ENCODE data around the gene CREBL2. TPM values are rescaled to one million over a fixed set of nuclear protein-coding genes. Genes with fewer than 3 reads are reported as not detected.

Gene CREBL2
- total and polyA plus RNA-seq, 2 of the 13 experiments (the other 11 are each of a cell fraction or from before 2014, with no cell fraction given), result 6.9 to 8.4 TPM

DNA sequence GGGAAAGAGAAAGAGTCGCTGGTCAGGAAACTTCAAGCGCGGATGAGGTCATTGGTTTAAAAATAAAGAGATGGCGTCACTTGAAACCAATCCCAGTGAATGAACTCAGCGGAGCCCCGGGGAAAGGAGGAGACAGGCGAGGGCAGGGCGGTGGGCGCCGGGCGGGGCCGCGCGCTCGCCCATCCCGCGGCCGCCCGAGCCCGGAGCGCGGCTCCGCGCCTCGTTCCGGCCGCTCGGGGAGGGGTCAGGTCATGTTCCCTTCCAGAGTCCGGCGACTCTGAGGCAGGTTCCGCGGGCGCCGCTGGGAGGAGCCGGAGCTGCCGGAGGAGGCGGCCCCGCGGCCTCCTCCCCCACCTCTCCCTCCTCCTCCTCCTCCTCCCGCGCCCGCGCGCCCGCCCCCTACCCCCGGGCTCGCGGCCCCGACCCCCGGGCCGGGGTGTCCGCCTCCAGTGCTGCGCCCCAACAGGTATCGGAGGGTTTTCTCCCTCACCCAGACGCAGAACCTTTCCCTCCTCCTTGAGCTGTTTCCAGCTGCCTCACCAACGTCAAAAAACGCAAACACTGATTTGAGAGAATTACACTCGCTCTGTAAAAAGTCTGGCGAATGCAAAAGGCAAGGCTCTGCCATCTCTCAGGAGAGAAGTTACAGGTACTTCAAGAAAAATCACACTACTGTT, 49.0 kb upstream of the CREBL2 start, which contains the start of gene DUSP16 (continued):
- no peak for TF ChIP-seq ZNF772 (CRISPR knock-in tag; IDR thresholded peaks at IDR 0.05)
- TF ChIP-seq, protein P1, sequence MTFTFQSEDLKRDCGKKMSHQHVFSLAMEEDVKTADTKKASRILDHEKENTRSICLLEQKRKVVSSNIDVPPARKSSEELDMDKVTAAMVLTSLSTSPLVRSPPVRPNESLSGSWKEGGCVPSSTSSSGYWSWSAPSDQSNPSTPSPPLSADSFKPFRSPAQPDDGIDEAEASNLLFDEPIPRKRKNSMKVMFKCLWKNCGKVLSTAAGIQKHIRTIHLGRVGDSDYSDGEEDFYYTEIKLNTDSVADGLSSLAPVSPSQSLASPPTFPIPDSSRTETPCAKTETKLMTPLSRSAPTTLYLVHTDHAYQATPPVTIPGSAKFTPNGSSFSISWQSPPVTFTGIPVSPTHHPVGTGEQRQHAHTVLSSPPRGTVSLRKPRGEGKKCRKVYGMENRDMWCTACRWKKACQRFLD (CRISPR knock-in tag; IDR thresholded peaks at IDR 0.05; ENCODE audit: borderline replicate concordance), result no peak
- no peak for TF ChIP-seq ZNF720 (CRISPR knock-in tag; IDR thresholded peaks at IDR 0.05)
- TF ChIP-seq, protein P2, sequence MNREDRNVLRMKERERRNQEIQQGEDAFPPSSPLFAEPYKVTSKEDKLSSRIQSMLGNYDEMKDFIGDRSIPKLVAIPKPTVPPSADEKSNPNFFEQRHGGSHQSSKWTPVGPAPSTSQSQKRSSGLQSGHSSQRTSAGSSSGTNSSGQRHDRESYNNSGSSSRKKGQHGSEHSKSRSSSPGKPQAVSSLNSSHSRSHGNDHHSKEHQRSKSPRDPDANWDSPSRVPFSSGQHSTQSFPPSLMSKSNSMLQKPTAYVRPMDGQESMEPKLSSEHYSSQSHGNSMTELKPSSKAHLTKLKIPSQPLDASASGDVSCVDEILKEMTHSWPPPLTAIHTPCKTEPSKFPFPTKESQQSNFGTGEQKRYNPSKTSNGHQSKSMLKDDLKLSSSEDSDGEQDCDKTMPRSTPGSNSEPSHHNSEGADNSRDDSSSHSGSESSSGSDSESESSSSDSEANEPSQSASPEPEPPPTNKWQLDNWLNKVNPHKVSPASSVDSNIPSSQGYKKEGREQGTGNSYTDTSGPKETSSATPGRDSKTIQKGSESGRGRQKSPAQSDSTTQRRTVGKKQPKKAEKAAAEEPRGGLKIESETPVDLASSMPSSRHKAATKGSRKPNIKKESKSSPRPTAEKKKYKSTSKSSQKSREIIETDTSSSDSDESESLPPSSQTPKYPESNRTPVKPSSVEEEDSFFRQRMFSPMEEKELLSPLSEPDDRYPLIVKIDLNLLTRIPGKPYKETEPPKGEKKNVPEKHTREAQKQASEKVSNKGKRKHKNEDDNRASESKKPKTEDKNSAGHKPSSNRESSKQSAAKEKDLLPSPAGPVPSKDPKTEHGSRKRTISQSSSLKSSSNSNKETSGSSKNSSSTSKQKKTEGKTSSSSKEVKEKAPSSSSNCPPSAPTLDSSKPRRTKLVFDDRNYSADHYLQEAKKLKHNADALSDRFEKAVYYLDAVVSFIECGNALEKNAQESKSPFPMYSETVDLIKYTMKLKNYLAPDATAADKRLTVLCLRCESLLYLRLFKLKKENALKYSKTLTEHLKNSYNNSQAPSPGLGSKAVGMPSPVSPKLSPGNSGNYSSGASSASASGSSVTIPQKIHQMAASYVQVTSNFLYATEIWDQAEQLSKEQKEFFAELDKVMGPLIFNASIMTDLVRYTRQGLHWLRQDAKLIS (CRISPR knock-in tag; IDR thresholded peaks at IDR 0.05), result no peak
- TF ChIP-seq, protein P3, sequence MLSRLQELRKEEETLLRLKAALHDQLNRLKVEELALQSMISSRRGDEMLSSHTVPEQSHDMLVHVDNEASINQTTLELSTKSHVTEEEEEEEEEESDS (CRISPR knock-in tag; IDR thresholded peaks at IDR 0.05; ENCODE audit: borderline replicate concordance), result no peak
- no peak for TF ChIP-seq NRL (CRISPR knock-in tag; IDR thresholded peaks at IDR 0.05; ENCODE audit: borderline replicate concordance)
- TF ChIP-seq SAFB2 (CRISPR knock-in tag; IDR thresholded peaks at IDR 0.05; ENCODE audit: borderline replicate concordance, low read depth), result no peak
- no peak for TF ChIP-seq PAWR (CRISPR knock-in tag; IDR thresholded peaks at IDR 0.05; ENCODE audit: borderline replicate concordance)
- TF ChIP-seq, protein P4, sequence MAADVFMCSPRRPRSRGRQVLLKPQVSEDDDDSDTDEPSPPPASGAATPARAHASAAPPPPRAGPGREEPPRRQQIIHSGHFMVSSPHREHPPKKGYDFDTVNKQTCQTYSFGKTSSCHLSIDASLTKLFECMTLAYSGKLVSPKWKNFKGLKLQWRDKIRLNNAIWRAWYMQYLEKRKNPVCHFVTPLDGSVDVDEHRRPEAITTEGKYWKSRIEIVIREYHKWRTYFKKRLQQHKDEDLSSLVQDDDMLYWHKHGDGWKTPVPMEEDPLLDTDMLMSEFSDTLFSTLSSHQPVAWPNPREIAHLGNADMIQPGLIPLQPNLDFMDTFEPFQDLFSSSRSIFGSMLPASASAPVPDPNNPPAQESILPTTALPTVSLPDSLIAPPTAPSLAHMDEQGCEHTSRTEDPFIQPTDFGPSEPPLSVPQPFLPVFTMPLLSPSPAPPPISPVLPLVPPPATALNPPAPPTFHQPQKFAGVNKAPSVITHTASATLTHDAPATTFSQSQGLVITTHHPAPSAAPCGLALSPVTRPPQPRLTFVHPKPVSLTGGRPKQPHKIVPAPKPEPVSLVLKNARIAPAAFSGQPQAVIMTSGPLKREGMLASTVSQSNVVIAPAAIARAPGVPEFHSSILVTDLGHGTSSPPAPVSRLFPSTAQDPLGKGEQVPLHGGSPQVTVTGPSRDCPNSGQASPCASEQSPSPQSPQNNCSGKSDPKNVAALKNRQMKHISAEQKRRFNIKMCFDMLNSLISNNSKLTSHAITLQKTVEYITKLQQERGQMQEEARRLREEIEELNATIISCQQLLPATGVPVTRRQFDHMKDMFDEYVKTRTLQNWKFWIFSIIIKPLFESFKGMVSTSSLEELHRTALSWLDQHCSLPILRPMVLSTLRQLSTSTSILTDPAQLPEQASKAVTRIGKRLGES (CRISPR knock-in tag; IDR thresholded peaks at IDR 0.05; ENCODE audit: borderline replicate concordance), result no peak
- no peak for TF ChIP-seq ZNF709 (CRISPR knock-in tag; IDR thresholded peaks at IDR 0.05)
- TF ChIP-seq ZBTB20 (CRISPR knock-in tag; IDR thresholded peaks at IDR 0.05; ENCODE audit: borderline replicate concordance, low read depth), result no peak
- TF ChIP-seq ZNF124 (CRISPR knock-in tag; IDR thresholded peaks at IDR 0.05), result no peak
- TF ChIP-seq ZNF816 (CRISPR knock-in tag; IDR thresholded peaks at IDR 0.05; ENCODE audit: borderline replicate concordance), result no peak
- TF ChIP-seq ARNTL (CRISPR knock-in tag; IDR thresholded peaks at IDR 0.05), result no peak
- no peak; the same call in 1 of the 2 replicates for TF ChIP-seq ZNF556 (CRISPR knock-in tag; IDR thresholded peaks at IDR 0.05; ENCODE audit: borderline replicate concordance)
- TF ChIP-seq, protein P5, sequence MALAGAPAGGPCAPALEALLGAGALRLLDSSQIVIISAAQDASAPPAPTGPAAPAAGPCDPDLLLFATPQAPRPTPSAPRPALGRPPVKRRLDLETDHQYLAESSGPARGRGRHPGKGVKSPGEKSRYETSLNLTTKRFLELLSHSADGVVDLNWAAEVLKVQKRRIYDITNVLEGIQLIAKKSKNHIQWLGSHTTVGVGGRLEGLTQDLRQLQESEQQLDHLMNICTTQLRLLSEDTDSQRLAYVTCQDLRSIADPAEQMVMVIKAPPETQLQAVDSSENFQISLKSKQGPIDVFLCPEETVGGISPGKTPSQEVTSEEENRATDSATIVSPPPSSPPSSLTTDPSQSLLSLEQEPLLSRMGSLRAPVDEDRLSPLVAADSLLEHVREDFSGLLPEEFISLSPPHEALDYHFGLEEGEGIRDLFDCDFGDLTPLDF (CRISPR knock-in tag; IDR thresholded peaks at IDR 0.05), result no peak
- TF ChIP-seq EED (CRISPR knock-in tag; IDR thresholded peaks at IDR 0.05), result no peak

All from HepG2 (cell line).